ENCODE results near the gene ADGRL3.
"Not testable (repeated sequence)": the region's sequence is repeated elsewhere in the genome, so short reads cannot be mapped to it uniquely, and the experiment has no call there.

Gene ADGRL3

GRCh38 chr4:61207156-61207555 is 7.0 kb downstream of the ADGRL3 start:
- FAIRE-seq: not testable (repeated sequence)

DNA sequence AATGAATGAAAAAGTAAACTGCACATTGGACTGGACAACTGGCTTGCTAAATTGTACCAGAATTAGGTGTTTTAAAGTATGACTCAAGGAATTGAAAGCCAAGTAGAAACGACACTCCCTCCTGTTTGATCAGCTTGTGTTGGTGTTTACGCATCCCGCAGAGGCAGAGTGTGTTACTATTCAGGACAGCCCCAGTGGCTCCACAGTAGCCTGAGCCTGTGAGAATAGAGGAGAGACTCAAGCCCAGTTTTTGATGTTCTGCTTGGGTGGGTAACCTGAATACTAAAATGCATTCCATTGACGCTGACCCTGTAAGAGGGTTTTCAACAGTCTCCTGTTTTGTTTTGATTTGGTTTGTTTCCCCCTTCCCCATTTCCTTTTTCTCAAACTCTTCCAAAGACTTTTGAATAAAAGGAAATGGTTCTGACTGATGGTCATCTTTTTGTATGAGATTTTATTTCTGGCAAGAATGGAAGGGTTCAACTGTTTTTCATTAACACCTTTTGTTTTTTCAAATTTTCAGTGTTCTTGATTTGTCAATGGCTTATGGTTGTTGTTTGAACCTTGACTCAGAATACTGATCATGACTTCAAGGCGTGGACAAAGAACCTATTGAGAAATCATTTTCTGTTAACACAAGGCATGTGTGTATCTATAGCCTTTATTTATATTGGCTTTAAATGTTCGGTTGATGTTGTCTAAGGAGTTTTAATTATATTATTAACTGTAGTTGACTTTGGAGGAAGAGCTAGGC is 10.2 kb downstream of the ADGRL3 start:
- FAIRE-seq: no peak

GRCh38 chr4:61211781-61212180 is 11.7 kb downstream of the ADGRL3 start:
- no peak for FAIRE-seq

DNA sequence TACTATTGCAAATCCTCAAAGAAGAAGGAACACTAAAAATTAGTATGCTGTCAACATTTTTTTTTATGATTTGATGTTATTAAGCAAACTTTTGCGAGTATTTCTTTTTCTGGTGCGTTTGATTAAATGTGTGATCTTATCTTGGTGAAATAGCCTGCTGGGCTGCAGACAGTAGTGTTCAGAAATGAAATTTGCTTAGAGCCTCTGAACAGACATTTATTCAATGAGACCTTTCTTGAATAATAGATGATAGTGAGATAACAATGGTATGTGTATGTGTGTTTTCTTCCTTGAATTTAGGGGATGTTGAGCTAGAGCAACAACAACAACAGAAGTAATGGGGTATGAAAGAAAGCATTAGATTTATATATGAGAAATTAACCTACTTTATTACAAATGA is 12.7 kb downstream of the ADGRL3 start:
- FAIRE-seq: no peak

DNA sequence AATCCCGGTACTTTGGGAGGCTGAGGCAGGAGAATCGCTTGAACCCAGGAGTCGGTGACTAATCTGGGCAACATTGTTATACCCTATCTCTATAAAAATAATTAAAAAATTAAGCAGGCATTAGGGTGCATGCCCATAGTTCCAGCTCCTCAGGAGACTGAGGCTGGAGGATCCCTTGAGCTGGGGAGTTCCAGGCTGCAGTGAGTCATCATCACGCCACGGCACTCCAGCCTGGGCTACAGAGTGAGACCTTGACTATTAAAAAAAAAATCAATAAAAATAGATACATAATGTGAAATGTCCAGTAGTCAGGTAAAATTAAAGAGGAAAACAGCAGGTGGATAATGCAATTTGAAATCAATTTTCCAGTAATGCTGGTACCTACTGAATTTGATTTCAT is 14.6 kb downstream of the ADGRL3 start:
- no peak for FAIRE-seq

DNA sequence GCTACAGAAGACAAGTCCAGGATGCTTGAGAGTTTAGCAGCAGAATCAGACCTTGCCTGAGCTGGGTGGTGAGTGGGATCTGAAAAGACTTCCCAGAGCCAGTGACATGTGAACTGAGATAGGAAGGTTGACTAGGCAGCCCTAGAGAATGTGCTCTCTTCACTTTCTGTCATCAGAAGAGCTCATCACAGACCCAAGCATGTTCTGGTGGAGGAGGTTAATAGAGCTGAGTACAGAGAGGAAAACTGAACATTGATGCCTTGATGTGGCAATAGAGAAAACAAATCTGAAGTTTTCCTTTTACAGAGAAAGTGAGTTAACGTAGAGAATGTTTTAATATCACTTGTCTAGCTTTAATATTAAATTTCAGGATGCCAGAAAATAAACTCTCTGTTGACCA is 17.1 kb downstream of the ADGRL3 start:
- no peak for FAIRE-seq

DNA sequence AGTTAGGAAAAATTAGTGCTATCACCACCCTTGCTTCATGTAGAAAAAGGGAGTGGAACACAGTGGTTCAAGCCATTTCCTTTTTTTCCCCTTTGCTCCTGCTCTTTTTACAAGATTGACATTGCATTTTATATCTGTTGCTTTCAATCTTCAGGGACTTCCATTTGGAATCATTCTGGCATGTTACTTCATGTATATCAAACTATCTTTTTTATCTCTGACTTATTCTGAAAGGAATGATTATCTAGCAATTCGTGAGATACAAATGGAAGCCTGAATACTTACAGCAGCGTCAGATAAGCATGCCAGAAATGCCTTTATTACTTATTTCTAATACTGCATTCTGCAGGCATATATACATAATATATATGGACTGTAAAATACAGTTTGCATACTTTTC is 20.4 kb downstream of the ADGRL3 start:
- FAIRE-seq: no peak

DNA sequence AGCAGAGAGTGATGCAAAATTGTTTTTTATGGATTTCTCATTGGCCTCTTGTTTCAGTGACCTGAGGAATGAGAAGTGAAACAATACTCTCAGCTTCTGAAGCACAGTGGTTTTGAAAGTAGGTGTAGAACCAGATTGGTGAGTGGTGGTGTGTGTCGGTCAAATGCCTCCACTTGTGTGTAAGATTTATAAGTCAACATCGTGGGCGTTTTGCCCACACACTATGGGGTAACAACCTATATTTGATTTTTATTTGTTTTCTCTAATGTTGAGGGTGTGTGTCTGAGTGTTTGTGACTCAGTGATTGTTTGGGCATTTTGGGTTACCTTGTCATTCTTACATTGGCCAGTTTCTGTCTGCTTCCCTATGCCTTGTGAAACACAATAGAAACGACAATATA is 23.3 kb downstream of the ADGRL3 start:
- no peak for FAIRE-seq

- no peak for FAIRE-seq
These were observed 24.4 kb downstream of the ADGRL3 start for GRCh38 chr4:61224573-61224972.

DNA sequence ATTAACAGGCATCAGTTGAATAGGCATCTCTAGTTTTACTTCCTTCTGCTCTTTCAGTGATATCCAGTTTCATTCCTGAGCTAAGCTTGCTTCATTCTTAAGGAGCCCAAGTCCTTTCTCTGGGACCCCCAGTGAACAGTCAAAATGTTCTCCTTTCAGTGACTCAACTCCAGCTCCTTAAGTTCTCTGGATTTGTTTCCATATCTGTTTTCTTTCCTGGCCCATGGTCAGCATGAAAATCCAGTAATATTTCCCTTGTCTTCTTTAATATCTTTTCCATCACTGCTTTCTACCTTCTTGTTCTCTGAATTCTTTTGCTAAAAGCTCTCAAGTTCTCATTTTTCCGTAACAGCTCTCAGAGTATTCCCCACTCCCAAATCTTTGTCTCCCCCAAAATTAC is 25.5 kb downstream of the ADGRL3 start:
- FAIRE-seq: no peak

- no peak for FAIRE-seq
These were observed 31.3 kb downstream of the ADGRL3 start for GRCh38 chr4:61231421-61231820.

DNA sequence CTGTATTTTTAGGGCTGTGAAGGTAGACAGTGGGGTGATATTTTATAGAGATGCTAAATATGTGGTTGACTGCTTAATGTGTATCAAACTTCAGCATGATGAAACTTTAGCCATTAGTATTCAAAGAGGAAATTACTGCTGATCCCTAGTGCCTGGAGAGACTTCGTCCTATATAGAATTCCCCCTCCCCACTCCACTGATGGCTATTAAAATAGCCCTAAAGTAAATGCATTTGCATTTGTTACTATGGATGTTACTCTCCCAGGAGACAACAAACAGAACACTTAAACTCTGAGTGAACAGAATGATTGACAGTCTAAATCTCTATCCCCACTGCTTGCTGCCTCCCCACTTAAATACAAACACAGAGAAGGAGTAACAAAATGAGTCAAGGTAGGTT is 39.1 kb downstream of the ADGRL3 start:
- no peak for FAIRE-seq

GRCh38 chr4:61243962-61244361 is 43.8 kb downstream of the ADGRL3 start:
- no peak for FAIRE-seq

GRCh38 chr4:61245069-61245714 is 45.1 kb downstream of the ADGRL3 start:
- no peak for FAIRE-seq

DNA sequence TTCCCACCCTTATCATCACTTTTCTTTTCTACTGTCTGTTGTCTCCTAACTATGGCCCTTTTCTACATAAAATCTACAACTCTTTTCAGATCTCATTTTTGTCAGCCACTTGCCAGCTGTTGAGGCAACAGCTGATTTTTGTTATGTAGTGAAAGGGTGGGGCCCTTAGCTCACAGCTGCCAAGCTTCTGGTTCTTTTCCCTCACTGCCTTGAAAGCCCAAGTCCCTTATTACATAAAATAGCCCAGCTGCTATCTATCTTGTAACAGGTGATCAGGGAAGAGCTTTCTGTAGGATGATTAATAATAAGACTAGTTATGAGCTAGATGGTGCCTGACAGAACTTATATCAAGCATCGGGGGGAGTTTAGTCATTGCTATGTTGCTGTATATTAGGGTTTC is 45.9 kb downstream of the ADGRL3 start:
- FAIRE-seq: no peak

DNA sequence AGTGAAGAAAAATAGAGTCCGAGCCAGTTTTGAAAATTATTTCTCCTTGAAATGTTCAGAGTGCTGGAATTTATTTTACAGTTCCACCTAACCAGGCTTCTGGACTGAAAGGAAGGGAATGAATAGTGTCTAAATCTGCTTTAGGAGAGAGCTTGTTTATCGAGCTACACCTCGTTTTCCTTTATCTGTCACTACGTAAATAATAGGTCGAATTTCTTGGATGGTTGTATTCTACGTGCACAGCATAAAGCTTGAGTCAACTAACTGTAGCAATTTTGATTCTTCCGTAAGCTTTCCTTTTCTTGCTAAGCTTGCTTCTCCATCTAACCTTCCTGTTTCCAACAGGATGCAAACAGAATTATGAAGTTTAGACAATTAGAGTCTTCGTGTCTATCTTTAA is 48.6 kb downstream of the ADGRL3 start:
- FAIRE-seq: no peak

- FAIRE-seq: no peak
These were observed 51.0 kb downstream of the ADGRL3 start for GRCh38 chr4:61251129-61251528.

DNA sequence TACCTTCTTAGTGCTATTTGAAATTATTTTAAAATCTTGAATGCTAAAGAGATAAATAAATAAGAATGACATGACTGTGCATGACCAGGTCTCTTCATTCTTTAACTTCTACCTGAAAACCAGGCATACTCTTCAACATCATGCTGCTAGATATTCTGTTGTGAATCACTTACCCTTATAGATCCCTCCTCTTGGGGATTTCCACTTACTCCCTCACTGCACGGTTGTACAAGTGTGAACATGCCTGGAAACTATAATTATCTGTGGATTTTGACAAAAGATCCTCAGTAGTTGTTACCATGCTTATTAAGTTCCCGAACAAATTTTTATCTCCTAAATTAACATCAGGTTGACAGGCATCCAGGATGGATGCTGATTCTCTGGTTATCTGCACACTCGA is 54.3 kb downstream of the ADGRL3 start:
- no peak for FAIRE-seq

DNA sequence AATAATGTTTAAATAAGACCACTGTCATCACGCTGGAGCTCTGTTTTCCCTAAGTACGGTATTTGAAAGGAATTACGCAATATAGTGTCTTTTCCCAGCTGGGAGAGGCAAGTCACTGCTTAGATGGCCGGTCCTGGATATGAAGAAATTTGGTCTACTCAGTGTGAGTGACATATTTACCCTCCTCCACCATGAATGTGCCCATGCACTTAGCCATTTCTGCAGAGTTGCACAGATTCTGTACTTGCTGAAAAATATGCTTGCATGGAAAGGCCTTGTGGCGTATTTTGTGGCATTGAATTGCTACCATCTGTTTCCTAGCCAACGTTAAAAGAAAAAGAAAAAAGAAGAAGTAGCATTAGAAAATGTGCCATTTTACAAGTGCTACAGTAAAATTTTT is 73.1 kb downstream of the ADGRL3 start:
- no peak for FAIRE-seq

- FAIRE-seq: no peak
These were observed 74.2 kb downstream of the ADGRL3 start for GRCh38 chr4:61274286-61274685.

GRCh38 chr4:61275241-61275640 is 75.1 kb downstream of the ADGRL3 start:
- no peak for FAIRE-seq

- no peak for FAIRE-seq
These were observed 75.9 kb downstream of the ADGRL3 start for GRCh38 chr4:61276029-61276428.

GRCh38 chr4:61277785-61278760 is 77.9 kb downstream of the ADGRL3 start:
- no peak for FAIRE-seq

DNA sequence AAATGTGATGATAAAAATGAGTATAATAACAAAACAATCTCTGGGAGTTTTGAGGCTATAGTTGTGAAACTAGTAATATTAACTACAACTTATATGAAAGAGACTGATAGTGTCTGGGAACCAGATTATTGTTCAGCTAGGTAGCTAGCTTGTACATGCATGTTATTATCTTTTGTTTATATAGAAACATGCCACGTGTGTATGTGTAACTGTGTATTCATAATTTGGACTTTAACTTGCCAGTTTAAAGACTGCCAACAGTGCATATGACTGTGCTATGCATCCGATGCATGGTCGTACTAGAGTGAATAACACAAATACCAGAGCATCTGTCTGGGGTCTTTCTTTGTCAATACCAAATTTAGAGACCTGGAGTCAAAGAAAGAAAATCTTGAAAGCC is 92.2 kb downstream of the ADGRL3 start:
- FAIRE-seq: no peak

All from G401.6 (cell line).